Endothelial cell of umbilical vein (primary cell): ENCODE measurements around the gene UBASH3B. TPM values are rescaled to one million over a fixed set of nuclear protein-coding genes. Genes with fewer than 3 reads are reported as not detected.

Experiments
- BruUV-seq: library from RNA; stranded (reverse); fragments of 400-500 nt; replicated peaks from 2 replicates; lab custom pipeline; 2021; lab: Mats Ljungman, UMichigan
- CTCF ChIA-PET: fragments of 300-600, 350-600 bp; sonication (Branson Sonifier 250); formaldehyde crosslinking; loops from one replicate; lab custom pipeline; 2021; ENCODE audit warnings: antibody characterized with exemption, inconsistent platforms; lab: Charles Lee
- POLR2A ChIA-PET: fragments of 300-600, 350-600 bp; sonication (Branson Sonifier 250); formaldehyde crosslinking; loops from one replicate; lab custom pipeline; 2021; ENCODE audit warnings: antibody characterized with exemption, inconsistent platforms; lab: Charles Lee
- DNase-seq: peaks from one replicate; pipeline ENCODE4 v3.0.0-alpha.2; 2011; ENCODE audit warnings: low read depth, low spot score
- FAIRE-seq: peaks from 2 replicates; lab custom pipeline; 2011; peaks lifted over from hg19 to GRCh38; lab: Jason Lieb, UNC
- H2AFZ ChIP-seq: 2 replicates; pipeline ENCODE4 v1.6.0; 2012; ENCODE audit warnings: low read depth, low read length, control low read depth, inconsistent platforms
- H3K27ac ChIP-seq: 2 replicates; pipeline ENCODE4 v1.5.1; 2011; ENCODE audit warnings: low read depth, mild to moderate bottlenecking, control low read depth, low read length, moderate library complexity; ENCODE audit not compliant: insufficient read depth
- H3K27me3 ChIP-seq, 2 experiments: 2 replicates each; pipeline versions ENCODE4 v1.6.0 to v1.6.1; 2011; ENCODE audit warnings: low read length in 2 of 2, mixed read lengths in 1 of 2; ENCODE audit not compliant: control insufficient read depth in 2 of 2, insufficient read depth in 2 of 2
- H3K36me3 ChIP-seq, 2 experiments: 2 replicates in 1 of 2; 3 replicates in 1 of 2; pipeline ENCODE4 v1.5.1; 2011; ENCODE audit warnings: low read length in 2 of 2, mild to moderate bottlenecking in 1 of 2, moderate library complexity in 1 of 2; ENCODE audit not compliant: control insufficient read depth in 2 of 2, insufficient read depth in 2 of 2; ENCODE audit errors: extremely low read depth in 1 of 2
- H3K4me1 ChIP-seq: 3 replicates; pipeline ENCODE4 v1.5.1; 2011; ENCODE audit warnings: mild to moderate bottlenecking, low read length; ENCODE audit not compliant: control insufficient read depth, insufficient read depth; ENCODE audit errors: extremely low read depth
- H3K4me2 ChIP-seq: 2 replicates; pipeline ENCODE4 v1.6.1; 2011; ENCODE audit warnings: low read length, control low read depth, mixed read lengths; ENCODE audit not compliant: insufficient read depth
- H3K4me3 ChIP-seq, 3 experiments: fragments of 200-600 bp in 1 of 3; sonication (generic), shearing (Covaris generic) in 1 of 3; replicated peaks in 1 of 3; 2 replicates each; pipeline ENCODE4 v1.5.1; 2011 to 2016; ENCODE audit warnings: control low read depth in 3 of 3, low read length in 3 of 3, mild to moderate bottlenecking in 2 of 3, inconsistent platforms in 1 of 3, low read depth in 1 of 3, moderate library complexity in 1 of 3; ENCODE audit not compliant: insufficient read depth in 1 of 3
- H3K79me2 ChIP-seq: 2 replicates; pipeline ENCODE4 v1.6.0; 2012; ENCODE audit warnings: low read length, inconsistent platforms; ENCODE audit not compliant: control insufficient read depth, insufficient read depth
- H3K9ac ChIP-seq: replicated peaks from 2 replicates; pipeline ENCODE3; 2011; ENCODE audit warnings: low read length, control low read depth; ENCODE audit not compliant: insufficient read depth; ENCODE audit errors: extremely low read depth
- H3K9me1 ChIP-seq: replicated peaks from 3 replicates; pipeline ENCODE4 v1.6.0; 2011; ENCODE audit warnings: mild to moderate bottlenecking, low read length; ENCODE audit not compliant: control insufficient read depth, insufficient read depth; ENCODE audit errors: extremely low read depth
- H3K9me3 ChIP-seq: replicated peaks from 2 replicates; pipeline ENCODE4 v1.5.1; 2012; ENCODE audit warnings: low read length, inconsistent platforms; ENCODE audit not compliant: control insufficient read depth, insufficient read depth
- H4K20me1 ChIP-seq: replicated peaks from 2 replicates; pipeline ENCODE3; 2011; ENCODE audit warnings: mild to moderate bottlenecking, low read length; ENCODE audit not compliant: control insufficient read depth, insufficient read depth; ENCODE audit errors: extremely low read depth
- CTCF ChIP-seq, 2 donors: IDR thresholded peaks; 1 replicate in 1 of 2; 2 replicates in 1 of 2; pipeline ENCODE4 v1.5.1; 2011; ENCODE audit warnings: low read length in 2 of 2, mild to moderate bottlenecking in 2 of 2, moderate library complexity in 2 of 2, control low read depth in 1 of 2, inconsistent platforms in 1 of 2, low read depth in 1 of 2; ENCODE audit not compliant: insufficient read depth in 1 of 2; ENCODE audit errors: extremely low read depth in 1 of 2
- EZH2 ChIP-seq: IDR thresholded peaks from 2 replicates; pipeline ENCODE4 v1.6.1; 2012; ENCODE audit warnings: borderline replicate concordance, low read depth, mild to moderate bottlenecking, moderate library complexity, low read length, inconsistent platforms; ENCODE audit not compliant: severe bottlenecking
- FOS ChIP-seq: IDR thresholded peaks from 2 replicates; pipeline ENCODE4 v1.6.1; 2011; ENCODE audit warnings: mild to moderate bottlenecking, low read length, moderate library complexity, borderline replicate concordance; ENCODE audit not compliant: insufficient read depth
- GATA2 ChIP-seq: IDR thresholded peaks from 2 replicates; pipeline ENCODE4 v1.7.0; 2011; ENCODE audit warnings: low read depth, mild to moderate bottlenecking, moderate library complexity, mixed read lengths, low read length; ENCODE audit not compliant: insufficient read length, insufficient read depth
- JUN ChIP-seq: IDR thresholded peaks from 2 replicates; pipeline ENCODE4 v1.6.1; 2011; ENCODE audit warnings: borderline replicate concordance, low read depth; ENCODE audit not compliant: insufficient read length, insufficient read depth
- MAX ChIP-seq: IDR thresholded peaks from 2 replicates; pipeline ENCODE4 v1.6.1; 2011; ENCODE audit not compliant: insufficient read depth, insufficient read length
- MYC ChIP-seq: IDR thresholded peaks from one replicate; pipeline ENCODE4 v1.6.1; 2011; ENCODE audit warnings: mild to moderate bottlenecking, low read depth, low read length
- POLR2A ChIP-seq: IDR thresholded peaks from 2 replicates; pipeline ENCODE4 v1.6.1; 2012; ENCODE audit warnings: low read depth, mild to moderate bottlenecking, control low read depth, low read length
- POLR2AphosphoS5 ChIP-seq: IDR thresholded peaks from 2 replicates; pipeline ENCODE4 v1.6.1; 2012; ENCODE audit warnings: low read depth, mild to moderate bottlenecking, control low read depth, low read length, moderate library complexity; ENCODE audit not compliant: insufficient read depth
- dilution Hi-C: fragments of 300-500 bp; cut with MboI; formaldehyde crosslinking; loops from one replicate; pipeline ENCODE4 v1.15.0; 2019; ENCODE audit warnings: low sequenced_read_pairs; ENCODE audit not compliant: extremely low pct_ligation_motif_present
- intact Hi-C: fragments of 100-400 bp; cut with micrococcal nuclease; formaldehyde crosslinking; loops from one replicate; pipeline ENCODE4 v1.10.0; 2022
- polyA plus RNA-seq, 4 experiments: library from polyadenylated mRNA; depleted of rRNA in 3 of 4; stranded (reverse) in 3 of 4; unstranded in 1 of 4; fragments of >200 nt; gene quantifications; 2 replicates each; pipeline versions ENCODE4 v1.2.1 to v1.2.3, GENCODE V29; 2011 to 2012; ENCODE audit warnings: missing spikeins in 1 of 4
- total RNA-seq: library from RNA; stranded (reverse); gene quantifications from 2 replicates; pipeline ENCODE4 v1.2.3, GENCODE V29; 2021

The UBASH3B gene
- total and polyA plus RNA-seq, 2 donors (not counting 3 experiments of a cell fraction or from before 2014, with no cell fraction given) = 23.7 to 38.1 TPM

GRCh38 chr11:122625976-122626665, 29.4 kb upstream of the UBASH3B start:
- CTCF ChIA-PET = interaction anchor here (0.6 to 16.3 kb wide), 8 partner anchors 46 to 478 kb away, joined by 3 to 720 read pairs (median 4); no protein-coding TSS in a partner anchor
- dilution Hi-C loops = no loop called here
- DNase-seq (no peak), FAIRE-seq (no peak)
- no peak overlapping the region for H3K4me2 ChIP-seq
- H3K79me2 ChIP-seq = no peaks in the 10 kb centered on the region
- no peak for TF ChIP-seq POLR2AphosphoS5
- TF ChIP-seq GATA2 = no peak
- TF ChIP-seq POLR2A = no peak
- no peak for TF ChIP-seq CTCF (IDR thresholded peaks at IDR 0.05; ENCODE audit: extremely low read depth in 1 of 2, insufficient read depth in 1 of 2, low read depth in 1 of 2, low read length in 2 of 2)
- intact Hi-C loops = no loop called here
- H2AFZ ChIP-seq = no peak overlapping the region
- no peaks in the 10 kb centered on the region for H3K9me1 ChIP-seq
- H3K36me3 ChIP-seq = no peaks in the 10 kb centered on the region
- no peak overlapping the region for H3K9ac ChIP-seq
- BruUV-seq = no TSS peak
- no peak overlapping the region for H3K4me3 ChIP-seq
- no peaks in the 10 kb centered on the region for H4K20me1 ChIP-seq
- POLR2A ChIA-PET = no interaction called here
- peaks cover 2 to 3% of the 10 kb centered on the region in 2 experiments for H3K27me3 ChIP-seq
- no peaks in the 10 kb centered on the region for H3K4me1 ChIP-seq
- H3K9me3 ChIP-seq = no peaks in the 10 kb centered on the region
- no peak overlapping the region for H3K27ac ChIP-seq

GRCh38 chr11:122627745-122628144, 27.8 kb upstream of the UBASH3B start:
- Histone ChIP-seq H4K20me1 (no peaks in the 10 kb centered on the region), H3K9ac (no peak overlapping the region), H3K4me1 (peaks cover 6% of the 10 kb centered on the region), H3K27me3 (peaks cover 2 to 3% of the 10 kb centered on the region in 2 experiments), H2AFZ (no peak overlapping the region), H3K36me3 (no peaks in the 10 kb centered on the region), H3K27ac (no peak overlapping the region), H3K4me2 (no peak overlapping the region), H3K9me3 (no peaks in the 10 kb centered on the region), H3K4me3 (no peak overlapping the region), H3K9me1 (no peaks in the 10 kb centered on the region), H3K79me2 (no peaks in the 10 kb centered on the region)
- no peak for TF ChIP-seq MAX
- TF ChIP-seq FOS = no peak
- no peak for TF ChIP-seq POLR2A
- TF ChIP-seq CTCF (IDR thresholded peaks at IDR 0.05; ENCODE audit: extremely low read depth in 1 of 2, insufficient read depth in 1 of 2, low read depth in 1 of 2, low read length in 2 of 2) = no peak
- TF ChIP-seq EZH2 = no peak
- TF ChIP-seq GATA2 = no peak
- TF ChIP-seq MYC = no peak
- no peak for TF ChIP-seq JUN
- TF ChIP-seq POLR2AphosphoS5 = no peak
- CTCF ChIA-PET = interaction anchor here (0.6 to 16.3 kb wide), 10 partner anchors 47 to 395 kb away, joined by 3 to 720 read pairs (median 20); no protein-coding TSS in a partner anchor
- intact Hi-C loops = no loop called here
- BruUV-seq = no TSS peak
- dilution Hi-C loops = no loop called here
- DNase-seq (no peak), FAIRE-seq (no peak)
- POLR2A ChIA-PET = no interaction called here
